Sigmoid colon (tissue), 7 donors: Measurements from ENCODE around the gene SEMA6C. TPM values are rescaled to one million over a fixed set of nuclear protein-coding genes. Genes with fewer than 3 reads are reported as not detected.

ENCODE experiments used
- DNase-seq: peaks from one replicate; pipeline ENCODE4 v3.0.0-alpha.2; 2019
- H3K27ac ChIP-seq, 4 donors: fragments of 200-600 bp; sonication (generic); one replicate each; pipeline ENCODE4 v1.5.1; 2016 to 2019; ENCODE audit warnings: mild to moderate bottlenecking in 1 of 4
- H3K27me3 ChIP-seq, 3 donors: fragments of 200-600 bp; sonication (generic); one replicate each; pipeline ENCODE4 v1.5.1; 2019; ENCODE audit warnings: mild to moderate bottlenecking in 1 of 3
- H3K36me3 ChIP-seq, 4 donors: fragments of 200-600 bp; sonication (generic); one replicate each; pipeline ENCODE4 v1.5.1; 2016 to 2019
- H3K4me1 ChIP-seq, 4 donors: fragments of 200-600 bp; sonication (generic); one replicate each; pipeline ENCODE4 v1.5.1; 2017 to 2019
- H3K4me3 ChIP-seq, 4 donors: fragments of 200-600 bp; sonication (generic); one replicate each; pipeline ENCODE4 v1.5.1; 2017 to 2019; ENCODE audit warnings: mild to moderate bottlenecking in 2 of 4, moderate library complexity in 1 of 4
- H3K9me3 ChIP-seq, 4 donors: fragments of 200-600 bp in 3 of 4; sonication (generic) in 3 of 4; one replicate each; pipeline versions ENCODE4 v1.5.1 to v1.6.1; 2013 to 2019
- EP300 ChIP-seq, 4 donors: sonication (generic); formaldehyde crosslinking; IDR thresholded peaks; one replicate each; pipeline ENCODE4 v1.6.1; 2017; ENCODE audit warnings: antibody characterized with exemption in 4 of 4
- POLR2A ChIP-seq, 2 donors: fragments of 450-650 bp; IDR thresholded peaks; one replicate each; pipeline ENCODE4 v1.6.1; 2016; ENCODE audit warnings: antibody characterized with exemption in 2 of 2, mild to moderate bottlenecking in 2 of 2, moderate library complexity in 2 of 2
- POLR2AphosphoS5 ChIP-seq, 4 donors: sonication (generic); formaldehyde crosslinking; IDR thresholded peaks; one replicate each; pipeline ENCODE4 v1.6.1; 2017; ENCODE audit warnings: antibody characterized with exemption in 4 of 4
- WGBS, 2 donors: extraction: QIAGEN DNeasy Blood & Tissue Kit; methylation state at CpG; one replicate each; pipeline ENCODE4 v1.1.7; 2013; 5-methylcytosine and 5-hydroxymethylcytosine counted together
- intact Hi-C: fragments of 100-400 bp; cut with DNase I; formaldehyde crosslinking; loops from one replicate; pipeline ENCODE4 v1.15.1; 2023
- polyA plus RNA-seq, 3 donors: library from polyadenylated mRNA; stranded (reverse); fragments of 200-250 nt; gene quantifications; one replicate each; pipeline ENCODE4 v1.2.3, GENCODE V29; 2013
- total RNA-seq, 4 donors: library from RNA; depleted of rRNA; stranded (reverse); fragments of >200 nt; gene quantifications; one replicate each; pipeline ENCODE4 v1.1.0, GENCODE V29; 2016
- TF ChIP-seq, protein P1 (sequence below), 4 experiments: fragments of 450-650 bp in 3 of 4; fragments of 200-600 bp in 1 of 4; IDR thresholded peaks; one replicate each; pipeline ENCODE4 v1.5.1; 2016 to 2019; ENCODE audit warnings: antibody characterized with exemption in 4 of 4, mild to moderate bottlenecking in 3 of 4, moderate library complexity in 2 of 4
- donor health status: healthy with polysubstance abuse.
- donor health status: Bipolar disorder and iron deficiency.
- donor health status: healthy.

Gene SEMA6C
- total and polyA plus RNA-seq, 7 donors: 0.23 to 20.6 (median 5.0) TPM

DNA sequence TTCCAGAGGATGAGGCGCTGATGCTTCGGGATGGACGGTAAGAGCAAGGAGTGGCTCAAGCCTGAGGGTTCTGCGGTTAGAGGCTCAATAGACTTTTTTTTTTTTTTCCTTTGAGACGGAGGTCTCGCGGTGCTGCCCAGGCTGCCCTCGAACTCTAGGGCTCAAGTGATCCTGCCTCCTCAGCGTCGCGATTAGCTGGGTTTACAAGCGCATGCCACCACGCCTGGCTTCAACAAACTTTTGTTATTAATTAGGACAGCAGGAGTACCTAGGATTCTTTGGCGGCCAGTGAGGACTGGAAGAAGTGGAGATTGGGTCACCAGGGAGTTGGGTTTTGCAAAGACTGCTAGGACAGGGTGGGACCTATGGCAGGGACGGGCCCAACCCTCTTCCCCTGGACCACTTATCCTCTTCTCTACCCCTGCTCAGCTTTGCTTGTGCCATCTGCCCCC is 20.1 kb upstream of the SEMA6C start:
- Histone ChIP-seq H3K4me3 (peak overlapping the region; percentile 56 to 84 (median 78)), H3K4me1 (peaks cover 0 to 32% (median 24%) of the 10 kb centered on the region in 4 donors), H3K27me3 (no peaks in the 10 kb centered on the region), H3K36me3 (peaks cover 0 to 53% (median 17%) of the 10 kb centered on the region in 4 donors), H3K9me3 (no peaks in the 10 kb centered on the region), H3K27ac (peak overlapping the region; percentile 84 to 93 (median 92))
- TF ChIP-seq POLR2AphosphoS5 (IDR thresholded peaks at IDR 0.05): no peak
- TF ChIP-seq, protein P1, sequence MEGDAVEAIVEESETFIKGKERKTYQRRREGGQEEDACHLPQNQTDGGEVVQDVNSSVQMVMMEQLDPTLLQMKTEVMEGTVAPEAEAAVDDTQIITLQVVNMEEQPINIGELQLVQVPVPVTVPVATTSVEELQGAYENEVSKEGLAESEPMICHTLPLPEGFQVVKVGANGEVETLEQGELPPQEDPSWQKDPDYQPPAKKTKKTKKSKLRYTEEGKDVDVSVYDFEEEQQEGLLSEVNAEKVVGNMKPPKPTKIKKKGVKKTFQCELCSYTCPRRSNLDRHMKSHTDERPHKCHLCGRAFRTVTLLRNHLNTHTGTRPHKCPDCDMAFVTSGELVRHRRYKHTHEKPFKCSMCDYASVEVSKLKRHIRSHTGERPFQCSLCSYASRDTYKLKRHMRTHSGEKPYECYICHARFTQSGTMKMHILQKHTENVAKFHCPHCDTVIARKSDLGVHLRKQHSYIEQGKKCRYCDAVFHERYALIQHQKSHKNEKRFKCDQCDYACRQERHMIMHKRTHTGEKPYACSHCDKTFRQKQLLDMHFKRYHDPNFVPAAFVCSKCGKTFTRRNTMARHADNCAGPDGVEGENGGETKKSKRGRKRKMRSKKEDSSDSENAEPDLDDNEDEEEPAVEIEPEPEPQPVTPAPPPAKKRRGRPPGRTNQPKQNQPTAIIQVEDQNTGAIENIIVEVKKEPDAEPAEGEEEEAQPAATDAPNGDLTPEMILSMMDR (IDR thresholded peaks at IDR 0.05): no peak
- no peak for TF ChIP-seq POLR2A (IDR thresholded peaks at IDR 0.05)
- no peak for TF ChIP-seq EP300 (IDR thresholded peaks at IDR 0.05)
- 3 to 4% methylated on average over 15 of the region's 15 CpGs for WGBS, 2 donors
- DNase-seq: peak; percentile 72
- intact Hi-C loops: no loop called here

DNA sequence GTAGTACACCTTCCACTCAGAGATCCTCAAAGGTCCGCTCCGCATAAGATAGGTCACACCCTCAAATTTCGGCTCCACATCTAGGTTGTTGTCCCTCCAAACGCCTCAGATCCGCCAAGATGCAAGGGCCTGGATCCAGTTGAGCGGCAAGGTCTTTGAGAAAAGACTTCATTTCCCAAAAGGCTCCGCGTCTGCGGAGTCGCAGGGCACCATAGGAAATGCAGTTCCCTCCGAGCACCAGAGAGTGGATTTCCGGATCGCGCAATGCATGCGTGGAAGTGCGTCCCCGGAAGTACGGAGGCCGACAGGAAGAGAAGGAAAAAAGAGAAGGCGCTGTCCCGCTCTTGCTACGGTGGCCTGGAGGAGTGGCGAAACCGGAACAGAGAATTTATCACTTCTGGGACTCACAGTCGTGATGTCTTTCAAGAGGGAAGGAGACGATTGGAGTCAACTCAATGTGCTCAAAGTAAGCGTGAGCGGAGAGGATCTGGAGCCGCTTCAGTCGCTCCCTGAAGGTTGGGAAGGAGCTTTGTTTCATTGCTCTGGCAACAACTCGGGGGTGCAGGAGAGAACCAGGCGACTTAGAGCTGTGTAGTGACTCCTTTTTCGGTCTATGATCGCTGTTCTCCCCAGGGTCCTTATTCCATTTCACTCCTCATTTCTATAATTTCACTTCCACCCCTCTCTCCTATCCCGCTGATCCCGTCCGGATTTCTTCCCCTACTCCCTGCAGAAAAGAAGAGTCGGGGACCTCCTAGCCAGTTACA is 19.5 kb upstream of the SEMA6C start, which contains the start of the genes LYSMD1 and SCNM1:
TSS of gene LYSMD1 (minus strand) at position 165 of the 767 bp plus-strand sequence. CDS start 644 bp downstream, outside the sequence.
TSS of gene SCNM1 (plus strand) at position 407 of the 767 bp plus-strand sequence. CDS start at position 416, 9 bp downstream.
- peaks cover 0 to 57% (median 21%) of the 10 kb centered on the region in 4 donors for H3K36me3 ChIP-seq
- H3K4me3 ChIP-seq: peak within 1 kb of the TSS; percentile 56 to 84 (median 78)
- intact Hi-C loops: loop anchor here (2.0 kb wide), 1 partner anchor 19 kb away; the partner anchor contains the start of gene SEMA6C
- H3K9me3 ChIP-seq: no peaks in the 10 kb centered on the region
- DNase-seq: peak; percentile 99
- H3K27me3 ChIP-seq: no peaks in the 10 kb centered on the region
- H3K4me1 ChIP-seq: peaks cover 0 to 32% (median 24%) of the 10 kb centered on the region in 4 donors
- WGBS, 2 donors: 0 to 1% methylated on average over 38 of the region's 38 CpGs
- TF ChIP-seq POLR2A (IDR thresholded peaks at IDR 0.05) (peak; percentile 27 to 30), POLR2AphosphoS5 (IDR thresholded peaks at IDR 0.05) (peak; percentile 84 to 96 (median 90)), EP300 (IDR thresholded peaks at IDR 0.05) (peak in 2 of 4 donors; percentile 43 to 86)
- TF ChIP-seq, protein P1 (IDR thresholded peaks at IDR 0.05): peak in 1 of 4 experiments; percentile 32
- peak within 1 kb of the TSS; percentile 84 to 93 (median 92) for H3K27ac ChIP-seq

DNA sequence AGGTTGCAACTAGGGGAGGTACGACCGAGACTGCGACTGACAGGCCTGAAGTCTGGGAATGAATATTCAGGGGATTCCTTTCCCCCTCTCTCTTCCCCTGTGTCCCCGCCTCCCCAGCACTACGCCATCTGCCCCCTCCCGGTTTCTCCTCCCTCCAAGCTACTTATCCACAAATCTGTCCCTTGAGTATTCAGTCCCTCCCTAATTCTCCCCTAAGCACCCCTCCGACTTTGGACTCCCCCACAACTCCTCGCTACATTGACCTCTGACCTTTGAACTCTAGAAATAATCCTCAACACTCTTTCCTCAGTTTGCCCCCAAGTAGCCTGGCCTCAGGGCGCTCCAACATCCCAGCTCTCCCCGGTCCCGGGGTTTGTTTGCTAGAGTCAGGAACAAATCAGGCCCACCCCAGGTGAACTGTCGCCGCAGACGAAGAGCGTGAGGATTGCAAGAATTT is 18.9 kb upstream of the SEMA6C start:
- peaks cover 0 to 35% (median 26%) of the 10 kb centered on the region in 4 donors for H3K4me1 ChIP-seq
- H3K27me3 ChIP-seq: no peaks in the 10 kb centered on the region
- no peak for TF ChIP-seq EP300 (IDR thresholded peaks at IDR 0.05)
- no peak for TF ChIP-seq POLR2A (IDR thresholded peaks at IDR 0.05)
- TF ChIP-seq, protein P1 (IDR thresholded peaks at IDR 0.05): no peak
- TF ChIP-seq POLR2AphosphoS5 (IDR thresholded peaks at IDR 0.05): no peak
- H3K27ac ChIP-seq: peak overlapping the region; percentile 84 to 93 (median 92)
- intact Hi-C loops: loop anchor here (2.0 kb wide), 1 partner anchor 19 kb away; the partner anchor contains the start of gene SEMA6C
- WGBS, 2 donors: 6 to 18% methylated on average over 15 of the region's 15 CpGs
- peaks cover 0 to 57% (median 21%) of the 10 kb centered on the region in 4 donors for H3K36me3 ChIP-seq
- H3K4me3 ChIP-seq: peak overlapping the region; percentile 56 to 84 (median 78)
- peak; percentile 86 for DNase-seq
- no peaks in the 10 kb centered on the region for H3K9me3 ChIP-seq

DNA sequence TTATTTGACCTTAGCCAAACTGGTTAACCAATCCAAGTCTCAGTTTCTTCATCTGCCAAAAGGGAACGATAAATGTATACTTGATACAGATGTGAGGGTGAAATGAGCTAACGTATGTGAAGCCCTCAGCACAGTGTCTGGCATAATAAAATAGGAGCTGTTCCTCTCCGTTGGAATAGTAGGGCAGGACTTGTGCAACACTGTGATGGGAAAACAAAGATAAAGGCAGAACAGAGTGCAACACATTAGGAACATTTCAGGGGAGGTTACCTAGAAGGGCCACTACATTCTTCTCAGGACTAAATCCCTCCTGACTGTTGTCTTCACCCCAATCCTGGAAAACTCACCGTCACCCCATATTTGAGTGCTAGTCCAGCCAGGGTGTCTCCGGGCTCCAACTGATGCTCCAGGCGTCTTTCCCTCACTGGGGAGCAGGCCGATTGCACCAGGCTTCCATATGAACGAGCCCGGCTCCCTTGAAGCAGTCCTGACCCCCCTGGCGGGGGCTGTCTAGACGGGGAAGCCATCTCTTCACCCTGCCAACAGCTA is 18.4 kb upstream of the SEMA6C start:
- peak overlapping the region; percentile 84 to 93 (median 92) for H3K27ac ChIP-seq
- H3K9me3 ChIP-seq: no peaks in the 10 kb centered on the region
- intact Hi-C loops: loop anchor here (2.0 kb wide), 1 partner anchor 18 kb away; the partner anchor contains the start of gene SEMA6C
- H3K27me3 ChIP-seq: no peaks in the 10 kb centered on the region
- no peak for TF ChIP-seq EP300 (IDR thresholded peaks at IDR 0.05)
- TF ChIP-seq POLR2A (IDR thresholded peaks at IDR 0.05): no peak
- TF ChIP-seq POLR2AphosphoS5 (IDR thresholded peaks at IDR 0.05): no peak
- TF ChIP-seq, protein P1 (IDR thresholded peaks at IDR 0.05): no peak
- no peak for DNase-seq
- H3K36me3 ChIP-seq: peaks cover 0 to 56% (median 18%) of the 10 kb centered on the region in 4 donors
- 19 to 52% methylated on average over 11 of the region's 11 CpGs for WGBS, 2 donors
- H3K4me3 ChIP-seq: peak overlapping the region; percentile 56 to 84 (median 78)
- peaks cover 0 to 37% (median 26%) of the 10 kb centered on the region in 4 donors for H3K4me1 ChIP-seq
